ENCODE data around the gene TMEM59.

- no peak for TF ChIP-seq GATA2 (IDR thresholded peaks at IDR 0.05; ENCODE audit: low read depth, low read length)
- TF ChIP-seq GATA3 (IDR thresholded peaks at IDR 0.05; ENCODE audit: low read depth, low read length): no peak
Observed at GRCh38 chr1:54054438-54054749, 1.4 kb upstream of the TMEM59 start.
